Endodermal cell (in vitro differentiated cells): ENCODE results near the gene BPGM. TPM values are rescaled to one million over a fixed set of nuclear protein-coding genes. Genes with fewer than 3 reads are reported as not detected.

Experiments
- DNase-seq: peaks from one replicate; pipeline ENCODE4 v3.0.0-alpha.2; 2017
- H3K27ac ChIP-seq: 2 replicates; pipeline ENCODE4 v1.5.1; 2013; ENCODE audit warnings: mild to moderate bottlenecking, low read depth, low read length, moderate library complexity
- H3K27me3 ChIP-seq: 2 replicates; pipeline ENCODE4 v1.6.1; 2013; ENCODE audit warnings: mild to moderate bottlenecking, low read length, moderate library complexity; ENCODE audit not compliant: insufficient read depth, control insufficient read depth, poor library complexity, severe bottlenecking
- H3K36me3 ChIP-seq: 2 replicates; pipeline ENCODE4 v1.7.0; 2013; ENCODE audit warnings: mild to moderate bottlenecking, low read length, moderate library complexity; ENCODE audit not compliant: control insufficient read depth, insufficient read depth
- H3K4me1 ChIP-seq: one replicate; pipeline ENCODE4 v1.7.0; 2013; ENCODE audit warnings: low read length; ENCODE audit not compliant: control insufficient read depth, insufficient read depth
- H3K4me3 ChIP-seq: 2 replicates; pipeline ENCODE4 v1.5.1; 2013; ENCODE audit warnings: mild to moderate bottlenecking, low read length, moderate library complexity
- H3K9ac ChIP-seq: 2 replicates; pipeline ENCODE4 v1.6.1; 2013; ENCODE audit warnings: mild to moderate bottlenecking, low read length, moderate library complexity; ENCODE audit not compliant: poor library complexity, severe bottlenecking; ENCODE audit errors: extremely low read depth
- H3K9me3 ChIP-seq: 2 replicates; pipeline ENCODE4 v1.6.1; 2013; ENCODE audit warnings: mild to moderate bottlenecking, low read length, moderate library complexity; ENCODE audit not compliant: control insufficient read depth
- H3K27ac Mint-ChIP-seq: 2 replicates; pipeline ENCODE4 v1.8.0; 2020; ENCODE audit warnings: mixed read lengths
- H3K27me3 Mint-ChIP-seq: 2 replicates; pipeline ENCODE4 v1.8.0; 2021; ENCODE audit warnings: mild to moderate bottlenecking, mixed read lengths; ENCODE audit not compliant: insufficient read depth
- H3K36me3 Mint-ChIP-seq: 2 replicates; pipeline ENCODE4 v1.8.0; 2020; ENCODE audit warnings: low read depth, mixed read lengths
- H3K4me1 Mint-ChIP-seq: 2 replicates; pipeline ENCODE4 v1.8.0; 2020; ENCODE audit warnings: mixed read lengths
- H3K4me3 Mint-ChIP-seq: 2 replicates; pipeline ENCODE4 v1.8.0; 2020; ENCODE audit warnings: mild to moderate bottlenecking, moderate library complexity, mixed read lengths
- H3K9me3 Mint-ChIP-seq: 2 replicates; pipeline ENCODE4 v1.8.0; 2020; ENCODE audit warnings: mild to moderate bottlenecking, mixed read lengths
- WGBS, 2 experiments: methylation state at CpG; one replicate each; pipeline versions ENCODE4 v1.1.5 to v1.1.7; 2013; ENCODE audit warnings: missing lambda C conversion rate in 2 of 2, mixed read lengths in 1 of 2; ENCODE audit not compliant: insufficient coverage in 1 of 2, insufficient read length in 1 of 2; 5-methylcytosine and 5-hydroxymethylcytosine counted together
- total RNA-seq, 2 donors: library from RNA; stranded (reverse); fragmentation: NEBNext Ultra II Directional in 1 of 2; extraction: Animal tissue kit (Norgen Biotek cat#: 25700) in 1 of 2; gene quantifications; 2 replicates in 1 of 2; 3 replicates in 1 of 2; pipeline ENCODE4 v1.2.1, GENCODE V29; 2021
- TF ChIP-seq, protein P1 (sequence below): fragments of 200-600 bp; sonication (generic); conservative IDR thresholded peaks from 2 replicates; pipeline ENCODE4 v1.5.0; 2021; ENCODE audit warnings: antibody characterized with exemption, mild to moderate bottlenecking

Gene BPGM
- total RNA-seq, 2 donors from 2014 or later, result 11.1 to 16.1 TPM

DNA sequence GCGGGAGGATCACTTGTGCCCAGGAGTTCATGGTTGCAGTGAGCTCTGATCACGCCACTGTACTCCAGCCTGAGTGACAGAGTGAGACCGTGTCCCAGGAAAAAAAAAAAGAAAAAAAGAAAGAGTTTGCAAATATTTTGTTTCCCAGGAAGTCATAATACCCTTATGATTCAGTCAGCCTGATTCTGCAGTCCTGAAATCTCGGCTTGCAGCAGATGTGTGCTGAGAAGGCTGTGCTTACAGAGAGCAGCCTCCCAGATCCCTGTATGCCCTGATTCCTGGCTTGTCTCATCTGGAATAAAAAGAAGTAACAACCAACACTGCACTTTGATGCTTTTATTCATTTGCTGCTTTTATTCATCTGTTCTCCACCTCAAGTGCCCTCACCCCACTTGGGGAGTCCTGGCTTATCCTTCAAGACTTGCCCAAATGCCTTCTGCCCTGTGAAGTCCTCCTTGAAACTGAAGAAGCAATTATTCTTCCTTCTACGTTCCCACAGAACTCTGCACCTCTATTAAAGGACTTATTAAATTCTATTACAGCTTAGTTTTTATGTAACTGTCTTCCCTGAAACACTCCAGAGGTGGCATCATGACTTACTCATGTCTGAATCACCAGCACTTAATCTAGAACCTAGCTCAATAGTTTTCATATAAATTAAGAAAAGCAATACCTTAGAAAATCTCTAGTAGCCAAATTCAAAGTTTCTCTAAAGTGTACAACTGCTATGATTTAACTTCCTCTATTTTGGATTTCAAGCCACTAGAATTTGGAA lies 27.7 kb upstream of the BPGM start:
- WGBS, 2 experiments, result 85 to 86% methylated on average over 2 to 5 of the region's 5 CpGs
- DNase-seq, result no peak
- no peak overlapping the region for H3K9ac ChIP-seq

DNA sequence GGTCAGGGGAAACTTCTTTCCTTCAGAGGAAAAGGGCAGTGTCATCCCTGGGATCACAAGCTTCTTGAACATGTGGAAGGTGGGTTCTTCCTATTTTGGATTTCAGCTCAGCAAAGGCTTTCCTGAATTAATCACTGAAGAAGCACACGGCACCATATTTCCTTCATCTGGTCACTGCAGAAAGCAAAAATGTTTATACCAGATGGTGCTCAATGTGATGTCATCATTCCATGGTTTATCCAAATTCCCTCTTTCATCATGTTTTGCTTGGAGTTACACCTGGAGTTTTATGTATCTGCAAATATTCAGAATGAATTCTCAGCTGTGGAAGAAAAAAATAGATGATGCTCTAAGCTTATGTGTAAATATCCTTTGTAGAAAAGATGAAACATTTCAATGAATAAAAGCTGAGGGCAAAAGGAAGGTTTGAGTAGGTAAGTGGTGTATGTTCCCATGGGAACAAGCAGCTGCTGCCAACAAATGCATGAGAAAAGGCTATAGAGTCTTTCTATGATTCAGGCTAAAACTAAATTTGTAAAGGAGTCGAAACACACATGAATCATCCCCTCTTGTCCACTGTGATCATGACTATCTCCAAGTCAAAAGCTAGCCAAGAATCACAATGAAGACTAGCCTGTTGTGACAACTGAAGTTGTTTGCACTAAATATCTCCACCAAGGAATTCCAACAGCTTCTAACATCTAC lies 26.9 kb upstream of the BPGM start:
- Mint-ChIP-seq H3K36me3 (no peaks in the 10 kb centered on the region), H3K9me3 (no peaks in the 10 kb centered on the region), H3K27me3 (peaks cover 11% of the 10 kb centered on the region), H3K4me3 (no peak overlapping the region), H3K4me1 (no peaks in the 10 kb centered on the region), H3K27ac (no peak overlapping the region)
- no peak overlapping the region for H3K4me3 ChIP-seq
- no peak overlapping the region for H3K9ac ChIP-seq
- 82 to 92% methylated on average over 2 of the region's 2 CpGs for WGBS, 2 experiments
- no peaks in the 10 kb centered on the region for H3K36me3 ChIP-seq
- H3K27me3 ChIP-seq, result peaks cover 36% of the 10 kb centered on the region
- no peaks in the 10 kb centered on the region for H3K9me3 ChIP-seq
- TF ChIP-seq, protein P1, sequence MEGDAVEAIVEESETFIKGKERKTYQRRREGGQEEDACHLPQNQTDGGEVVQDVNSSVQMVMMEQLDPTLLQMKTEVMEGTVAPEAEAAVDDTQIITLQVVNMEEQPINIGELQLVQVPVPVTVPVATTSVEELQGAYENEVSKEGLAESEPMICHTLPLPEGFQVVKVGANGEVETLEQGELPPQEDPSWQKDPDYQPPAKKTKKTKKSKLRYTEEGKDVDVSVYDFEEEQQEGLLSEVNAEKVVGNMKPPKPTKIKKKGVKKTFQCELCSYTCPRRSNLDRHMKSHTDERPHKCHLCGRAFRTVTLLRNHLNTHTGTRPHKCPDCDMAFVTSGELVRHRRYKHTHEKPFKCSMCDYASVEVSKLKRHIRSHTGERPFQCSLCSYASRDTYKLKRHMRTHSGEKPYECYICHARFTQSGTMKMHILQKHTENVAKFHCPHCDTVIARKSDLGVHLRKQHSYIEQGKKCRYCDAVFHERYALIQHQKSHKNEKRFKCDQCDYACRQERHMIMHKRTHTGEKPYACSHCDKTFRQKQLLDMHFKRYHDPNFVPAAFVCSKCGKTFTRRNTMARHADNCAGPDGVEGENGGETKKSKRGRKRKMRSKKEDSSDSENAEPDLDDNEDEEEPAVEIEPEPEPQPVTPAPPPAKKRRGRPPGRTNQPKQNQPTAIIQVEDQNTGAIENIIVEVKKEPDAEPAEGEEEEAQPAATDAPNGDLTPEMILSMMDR, result no peak
- no peak for DNase-seq
- no peak overlapping the region for H3K27ac ChIP-seq
- H3K4me1 ChIP-seq, result no peaks in the 10 kb centered on the region

More for the DNA sequence above, 27.7 kb upstream of the BPGM start:
- H3K27me3 Mint-ChIP-seq, result peaks cover 11% of the 10 kb centered on the region
- no peaks in the 10 kb centered on the region for H3K9me3 ChIP-seq
- H3K4me3 Mint-ChIP-seq, result no peak overlapping the region
- peaks cover 31% of the 10 kb centered on the region for H3K27me3 ChIP-seq
- no peaks in the 10 kb centered on the region for H3K4me1 Mint-ChIP-seq
- H3K36me3 Mint-ChIP-seq, result no peaks in the 10 kb centered on the region
- no peak overlapping the region for H3K4me3 ChIP-seq
- H3K27ac ChIP-seq, result no peak overlapping the region
- H3K9me3 Mint-ChIP-seq, result no peaks in the 10 kb centered on the region
- H3K36me3 ChIP-seq, result no peaks in the 10 kb centered on the region
- H3K4me1 ChIP-seq, result no peaks in the 10 kb centered on the region
- TF ChIP-seq, protein P1, result no peak
- H3K27ac Mint-ChIP-seq, result no peak overlapping the region

DNA sequence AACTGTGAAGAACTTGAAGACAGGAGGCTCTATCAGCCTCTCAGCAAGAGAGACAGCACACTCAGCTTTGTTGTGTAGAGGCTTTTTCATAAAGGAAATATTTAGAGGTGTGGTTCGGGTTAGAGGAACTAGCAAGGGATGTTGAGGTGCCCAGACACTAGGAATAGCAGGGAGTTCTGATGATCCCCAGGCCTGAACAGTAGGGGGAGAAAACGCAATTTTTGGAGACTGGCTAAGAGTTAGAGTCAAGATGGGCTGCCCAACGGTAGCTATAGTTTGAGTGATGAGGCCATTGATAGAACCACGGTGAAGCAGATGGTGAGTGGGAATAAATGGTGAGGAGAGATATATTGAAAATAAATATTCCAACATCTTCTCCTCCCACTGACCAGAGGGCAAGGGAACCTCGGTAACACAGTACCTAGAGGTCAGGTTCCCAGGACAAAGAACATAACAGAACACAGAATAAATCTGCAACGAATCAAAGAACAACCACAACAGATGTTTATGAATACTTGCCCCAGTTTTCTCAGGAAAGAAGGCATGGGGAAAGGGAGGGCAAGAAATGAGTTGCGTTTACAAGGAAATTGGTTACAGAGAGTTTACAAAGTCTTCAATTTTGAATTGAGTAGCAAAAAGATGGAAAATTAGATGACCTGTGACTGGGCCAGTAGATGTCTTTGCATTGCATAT lies 24.2 kb upstream of the BPGM start:
- TF ChIP-seq, protein P1, result peak; percentile 19
- Mint-ChIP-seq H3K27ac (no peak overlapping the region), H3K27me3 (peaks cover 12% of the 10 kb centered on the region), H3K9me3 (no peaks in the 10 kb centered on the region), H3K36me3 (no peaks in the 10 kb centered on the region), H3K4me3 (no peak overlapping the region), H3K4me1 (no peaks in the 10 kb centered on the region)
- WGBS, 2 experiments, result 86 to 96% methylated on average over 3 to 6 of the region's 7 CpGs
- no peaks in the 10 kb centered on the region for H3K9me3 ChIP-seq
- H3K4me1 ChIP-seq, result no peaks in the 10 kb centered on the region
- no peaks in the 10 kb centered on the region for H3K36me3 ChIP-seq
- no peak overlapping the region for H3K4me3 ChIP-seq
- no peak for DNase-seq
- H3K27ac ChIP-seq, result no peak overlapping the region
- peaks cover 52% of the 10 kb centered on the region for H3K27me3 ChIP-seq
- H3K9ac ChIP-seq, result no peak overlapping the region
